Gastroesophageal sphincter (tissue), 4 donors: Measurements from ENCODE around the gene CCDC187. TPM values are rescaled to one million over a fixed set of nuclear protein-coding genes. Genes with fewer than 3 reads are reported as not detected.
A peak's percentile ranks its signal among the peaks of the same experiment; 100 is the strongest.

Experiments
- ATAC-seq: fragments of 150-250 bp; one replicate; pipeline ENCODE4 v1.9.1; 2016; ENCODE audit warnings: mild to moderate bottlenecking, moderate library complexity
- H3K27ac ChIP-seq, 4 donors: fragments of 200-600 bp; sonication (generic) in 3 of 4; 1 replicate in 3 of 4; 2 replicates in 1 of 4; pipeline ENCODE4 v1.5.1; 2016 to 2019
- H3K27me3 ChIP-seq: fragments of 200-600 bp; sonication (generic); one replicate; pipeline ENCODE4 v1.5.1; 2019
- H3K36me3 ChIP-seq, 2 donors: fragments of 200-600 bp; sonication (generic); one replicate each; pipeline ENCODE4 v1.5.1; 2019; ENCODE audit warnings: control low read depth in 1 of 2
- H3K4me1 ChIP-seq, 3 donors: fragments of 200-600 bp; sonication (generic); 1 replicate in 2 of 3; 2 replicates in 1 of 3; pipeline ENCODE4 v1.5.1; 2016 to 2019; ENCODE audit warnings: control low read depth in 2 of 3
- H3K4me3 ChIP-seq, 2 donors: fragments of 200-600 bp; sonication (generic); one replicate each; pipeline ENCODE4 v1.5.1; 2019; ENCODE audit warnings: mild to moderate bottlenecking in 1 of 2, moderate library complexity in 1 of 2
- H3K9me3 ChIP-seq, 3 donors: fragments of 200-600 bp; sonication (generic); one replicate each; pipeline ENCODE4 v1.5.1; 2017 to 2019; ENCODE audit warnings: control low read depth in 2 of 3
- CTCF ChIP-seq, 4 experiments: fragments of 200-600 bp in 2 of 4; fragments of 450-650 bp in 2 of 4; sonication (generic) in 1 of 4; IDR thresholded peaks; one replicate each; pipeline ENCODE4 v1.5.1; 2017 to 2019; ENCODE audit warnings: antibody characterized with exemption in 4 of 4, mild to moderate bottlenecking in 2 of 4, moderate library complexity in 2 of 4
- EP300 ChIP-seq: sonication (generic); formaldehyde crosslinking; IDR thresholded peaks from one replicate; pipeline ENCODE4 v1.6.1; 2017; ENCODE audit warnings: antibody characterized with exemption, mild to moderate bottlenecking
- POLR2A ChIP-seq, 2 donors: fragments of 450-650 bp; IDR thresholded peaks; one replicate each; pipeline ENCODE4 v1.6.1; 2017; ENCODE audit warnings: antibody characterized with exemption in 2 of 2, mild to moderate bottlenecking in 2 of 2, moderate library complexity in 1 of 2
- POLR2AphosphoS5 ChIP-seq: sonication (generic); formaldehyde crosslinking; IDR thresholded peaks from one replicate; pipeline ENCODE4 v1.6.1; 2017; ENCODE audit warnings: antibody characterized with exemption
- WGBS, 2 donors: methylation state at CpG; one replicate each; pipeline ENCODE4 v1.1.5; 2018; ENCODE audit warnings: low coverage in 1 of 2; 5-methylcytosine and 5-hydroxymethylcytosine counted together
- total RNA-seq, 4 donors: library from RNA; depleted of rRNA; stranded (reverse); fragments of >200 nt; gene quantifications; one replicate each; pipeline ENCODE4 v1.1.0, GENCODE V29; 2016

Gene CCDC187
- total RNA-seq, 4 donors from 2014 or later, result not detected

GRCh38 chr9:136245219-136246150, 58.4 kb downstream of the CCDC187 start, which contains the start of gene QSOX2:
Gene QSOX2, minus strand, starts transcription at chr9:136245812. Its CDS starts 9 bp downstream, at chr9:136245803.
- WGBS, 2 donors, result 2% methylated on average over 8 of the region's 112 CpGs; no CpG with 5 or more reads in 1 of the 2 donors
- Histone ChIP-seq H3K4me3 (peak within 1 kb of the TSS; percentile 86 to 89), H3K27me3 (no peaks in the 10 kb centered on the region), H3K36me3 (no peaks in the 10 kb centered on the region), H3K4me1 (peaks cover 3 to 36% (median 10%) of the 10 kb centered on the region in 3 donors), H3K27ac (peak within 1 kb of the TSS in 3 of 4 donors; percentile 63 to 68 (median 64)), H3K9me3 (no peaks in the 10 kb centered on the region)
- TF ChIP-seq POLR2A (IDR thresholded peaks at IDR 0.05), result peak in 1 of 2 donors; percentile 21
- no peak for TF ChIP-seq POLR2AphosphoS5
- TF ChIP-seq EP300, result no peak
- peak in 1 of 4 experiments; percentile 9 for TF ChIP-seq CTCF (IDR thresholded peaks at IDR 0.05)
- ATAC-seq, result peak; percentile 87

DNA sequence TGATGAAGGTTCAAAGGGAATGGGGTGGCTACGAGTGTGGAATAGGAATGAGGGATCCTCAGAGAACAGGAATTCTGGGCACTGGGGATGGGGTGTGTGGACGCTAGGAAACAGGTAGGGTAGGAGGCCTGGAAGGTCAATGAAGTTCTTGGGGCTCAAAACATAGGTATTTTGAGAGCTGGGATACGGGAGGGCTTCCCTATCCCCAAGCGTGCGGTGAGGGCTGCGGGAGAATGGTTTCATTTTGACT, 59.0 kb downstream of the CCDC187 start:
- Histone ChIP-seq H3K27me3 (no peaks in the 10 kb centered on the region), H3K27ac (no peak overlapping the region), H3K4me3 (peak overlapping the region; percentile 86 to 89), H3K9me3 (no peaks in the 10 kb centered on the region), H3K4me1 (peaks cover 3 to 42% (median 10%) of the 10 kb centered on the region in 3 donors), H3K36me3 (no peaks in the 10 kb centered on the region)
- no peak for ATAC-seq
- WGBS, 2 donors, result 2% methylated on average over 6 of the region's 6 CpGs
- no peak for TF ChIP-seq POLR2AphosphoS5
- TF ChIP-seq POLR2A (IDR thresholded peaks at IDR 0.05), result no peak
- TF ChIP-seq CTCF (IDR thresholded peaks at IDR 0.05), result no peak
- no peak for TF ChIP-seq EP300

DNA sequence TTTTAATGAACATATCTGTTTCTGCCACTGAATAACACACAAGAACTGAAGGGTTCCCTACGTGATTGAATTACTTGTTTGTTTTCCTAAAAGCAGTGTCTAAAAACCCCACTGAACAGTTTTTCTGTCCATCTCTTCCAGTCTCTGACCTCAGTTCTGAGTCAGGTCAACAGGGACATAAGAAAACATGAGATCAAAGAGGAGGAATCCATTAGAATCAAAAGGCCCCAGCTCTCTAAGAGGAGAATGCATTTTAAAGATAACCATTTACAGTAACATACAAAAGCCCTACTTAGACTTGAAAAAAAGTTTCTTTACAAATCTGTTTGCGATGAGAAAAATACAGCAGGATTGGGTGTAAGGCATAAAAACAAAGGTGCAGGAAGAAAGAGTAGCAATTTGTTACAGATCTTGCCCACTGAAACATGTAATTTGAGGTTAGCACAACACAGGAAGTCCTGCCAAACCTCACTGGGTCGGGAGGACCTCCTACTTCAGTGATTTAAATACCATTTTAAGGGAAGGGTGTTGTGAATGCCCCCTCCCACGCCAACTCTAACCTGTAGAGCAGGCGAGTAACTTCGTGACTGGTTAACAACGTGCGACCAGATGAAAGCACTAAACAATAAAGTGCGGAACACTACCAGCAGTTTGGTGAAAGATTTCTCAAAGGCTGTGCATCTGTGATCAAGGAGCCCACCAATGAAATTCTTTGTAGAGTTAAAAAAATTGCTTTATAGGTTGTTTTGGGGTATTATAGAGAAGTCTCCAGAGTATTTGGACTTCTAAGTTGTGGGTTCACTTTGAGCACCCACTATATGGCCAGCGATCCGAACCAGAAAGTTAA, 59.5 kb downstream of the CCDC187 start:
- H3K4me3 ChIP-seq, result peak overlapping the region in 1 of 2 donors; percentile 89
- peaks cover 3 to 47% (median 10%) of the 10 kb centered on the region in 3 donors for H3K4me1 ChIP-seq
- H3K27ac ChIP-seq, result no peak overlapping the region
- H3K27me3 ChIP-seq, result no peaks in the 10 kb centered on the region
- H3K36me3 ChIP-seq, result no peaks in the 10 kb centered on the region
- ATAC-seq, result no peak
- 37% methylated on average over 8 to 10 of the region's 11 CpGs for WGBS, 2 donors
- no peaks in the 10 kb centered on the region for H3K9me3 ChIP-seq
- TF ChIP-seq CTCF (IDR thresholded peaks at IDR 0.05) (no peak), POLR2AphosphoS5 (no peak), POLR2A (IDR thresholded peaks at IDR 0.05) (no peak), EP300 (no peak)

GRCh38 chr9:136243631-136244030, 60.3 kb downstream of the CCDC187 start:
- TF ChIP-seq EP300 (no peak), CTCF (IDR thresholded peaks at IDR 0.05) (no peak), POLR2AphosphoS5 (no peak), POLR2A (IDR thresholded peaks at IDR 0.05) (no peak)
- Histone ChIP-seq H3K36me3 (no peaks in the 10 kb centered on the region), H3K27ac (no peak overlapping the region), H3K27me3 (no peaks in the 10 kb centered on the region), H3K4me3 (no peak overlapping the region), H3K9me3 (no peaks in the 10 kb centered on the region), H3K4me1 (peaks cover 3 to 53% (median 10%) of the 10 kb centered on the region in 3 donors)
- ATAC-seq, result no peak
- WGBS, 2 donors, result 74 to 100% methylated on average over 2 to 4 of the region's 4 CpGs
